ENCODE measurements around the gene SUMF2.

SUMF2 gene

DNA sequence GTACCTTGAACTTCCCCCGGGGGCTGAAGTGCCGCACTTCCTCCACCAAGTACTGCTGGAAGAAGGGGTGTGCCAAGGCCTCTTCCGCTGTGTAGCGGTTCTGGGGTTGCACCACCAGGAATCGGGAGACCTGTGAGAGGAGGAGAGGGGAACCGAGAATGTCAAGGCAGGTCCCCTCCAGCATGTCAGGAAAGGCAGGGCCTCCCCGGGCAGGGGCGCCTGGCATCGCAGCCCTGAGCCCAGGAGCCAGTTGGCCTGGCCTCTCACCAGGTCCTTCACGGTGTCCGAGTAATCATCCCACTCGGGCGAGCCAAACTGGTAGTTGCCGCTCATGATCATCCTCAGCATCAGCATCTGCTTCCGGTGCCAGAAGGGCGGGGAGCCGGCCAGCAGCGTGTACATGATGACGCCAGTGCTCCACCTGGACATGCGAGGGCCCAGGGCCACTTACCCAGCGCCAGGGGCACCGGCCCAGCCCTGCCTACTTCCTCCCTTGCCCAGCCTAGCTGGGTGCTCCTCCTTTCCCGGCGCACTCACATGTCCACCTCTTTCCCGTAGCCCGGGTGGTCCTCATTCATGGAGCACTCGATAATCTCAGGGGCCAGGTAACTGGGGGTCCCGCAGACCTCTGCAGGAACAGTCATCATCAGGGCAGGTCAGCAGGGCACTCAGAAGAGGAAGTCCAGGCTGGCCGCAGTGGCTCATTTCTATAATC, 17.7 kb downstream of the SUMF2 start:
- Histone ChIP-seq H3K36me3 (ENCODE audit: control insufficient read depth in 2 of 2, insufficient read depth in 1 of 2, low read length in 2 of 2) (peaks cover 5 to 25% of the 10 kb centered on the region in 2 experiments; a peak in 2 of 3 replicates), H3K27ac (ENCODE audit: extremely low read depth, low read depth, low read length) (no peak overlapping the region)
- POLR2A ChIA-PET: no interaction called here

DNA sequence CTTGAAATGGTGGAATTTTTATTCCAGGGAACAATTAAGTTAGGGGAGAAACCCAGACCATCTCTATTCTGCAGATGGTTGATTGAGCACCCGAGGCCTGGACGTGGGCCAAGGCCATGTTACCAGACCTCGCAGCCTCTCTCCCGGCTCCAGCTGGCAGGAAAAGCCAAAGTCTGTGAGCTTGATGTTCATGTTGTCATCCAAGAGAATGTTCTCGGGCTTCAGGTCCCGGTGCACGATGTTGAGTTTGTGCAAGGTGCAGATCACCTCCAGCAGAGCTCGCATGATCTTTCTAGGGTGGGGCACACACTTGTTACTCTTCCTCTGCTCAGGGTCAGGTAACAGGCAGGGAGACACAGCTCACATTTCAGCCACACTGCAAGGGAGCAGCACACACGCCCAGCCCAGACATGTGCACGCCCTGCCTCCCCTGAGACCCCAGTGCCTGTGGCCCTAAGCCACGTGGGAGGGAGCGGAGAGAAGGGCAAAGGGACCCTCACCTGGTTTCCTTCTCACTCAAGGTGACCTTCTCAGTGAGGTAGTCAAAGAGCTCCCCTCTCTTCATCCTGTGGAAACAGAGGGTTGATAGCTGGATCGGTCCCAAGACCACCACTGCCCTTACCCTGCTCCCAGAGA, 19.2 kb downstream of the SUMF2 start:
- H3K4me1 ChIP-seq (ENCODE audit: control insufficient read depth, insufficient read depth, low read length): no peaks in the 10 kb centered on the region
- H3K27ac ChIP-seq (ENCODE audit: extremely low read depth, low read depth, low read length): no peak overlapping the region
- no peaks in the 10 kb centered on the region for H3K9me3 ChIP-seq (ENCODE audit: control insufficient read depth, insufficient read depth, low read depth, low read length)
- H3K4me3 ChIP-seq (ENCODE audit: low read depth, low read length): no peak overlapping the region
- POLR2A ChIA-PET: interaction anchor here (0.6 to 1.4 kb wide), 2 partner anchors 32 to 57 kb away, joined by 4 read pairs; partner anchors contain the start of genes CCT6A and PSPH
- CTCF ChIA-PET: interaction anchor here (0.6 kb wide), 1 partner anchor 8 kb away, joined by 3 read pairs; no protein-coding TSS in a partner anchor
- TF ChIP-seq SCRT2 (tag by site-specific recombination; IDR thresholded peaks at IDR 0.05): peak; percentile 49; the same call in 1 of the 2 replicates
- peak; percentile 94 for TF ChIP-seq KLF1 (tag by site-specific recombination; IDR thresholded peaks at IDR 0.05)
- TF ChIP-seq, protein P1, sequence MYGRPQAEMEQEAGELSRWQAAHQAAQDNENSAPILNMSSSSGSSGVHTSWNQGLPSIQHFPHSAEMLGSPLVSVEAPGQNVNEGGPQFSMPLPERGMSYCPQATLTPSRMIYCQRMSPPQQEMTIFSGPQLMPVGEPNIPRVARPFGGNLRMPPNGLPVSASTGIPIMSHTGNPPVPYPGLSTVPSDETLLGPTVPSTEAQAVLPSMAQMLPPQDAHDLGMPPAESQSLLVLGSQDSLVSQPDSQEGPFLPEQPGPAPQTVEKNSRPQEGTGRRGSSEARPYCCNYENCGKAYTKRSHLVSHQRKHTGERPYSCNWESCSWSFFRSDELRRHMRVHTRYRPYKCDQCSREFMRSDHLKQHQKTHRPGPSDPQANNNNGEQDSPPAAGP (tag by site-specific recombination; IDR thresholded peaks at IDR 0.05): 0 out of 2 replicates have a peak, but pooled peaks have one; percentile 41
- TF ChIP-seq ZNF404 (tag by site-specific recombination; IDR thresholded peaks at IDR 0.05): no peak
- H3K36me3 ChIP-seq (ENCODE audit: control insufficient read depth in 2 of 2, insufficient read depth in 1 of 2, low read length in 2 of 2): peaks cover 3 to 17% of the 10 kb centered on the region in 2 experiments; a peak in 2 of 3 replicates

More for the DNA sequence above, 17.7 kb downstream of the SUMF2 start:
- H3K4me1 ChIP-seq (ENCODE audit: control insufficient read depth, insufficient read depth, low read length): no peaks in the 10 kb centered on the region
- TF ChIP-seq, protein P2, sequence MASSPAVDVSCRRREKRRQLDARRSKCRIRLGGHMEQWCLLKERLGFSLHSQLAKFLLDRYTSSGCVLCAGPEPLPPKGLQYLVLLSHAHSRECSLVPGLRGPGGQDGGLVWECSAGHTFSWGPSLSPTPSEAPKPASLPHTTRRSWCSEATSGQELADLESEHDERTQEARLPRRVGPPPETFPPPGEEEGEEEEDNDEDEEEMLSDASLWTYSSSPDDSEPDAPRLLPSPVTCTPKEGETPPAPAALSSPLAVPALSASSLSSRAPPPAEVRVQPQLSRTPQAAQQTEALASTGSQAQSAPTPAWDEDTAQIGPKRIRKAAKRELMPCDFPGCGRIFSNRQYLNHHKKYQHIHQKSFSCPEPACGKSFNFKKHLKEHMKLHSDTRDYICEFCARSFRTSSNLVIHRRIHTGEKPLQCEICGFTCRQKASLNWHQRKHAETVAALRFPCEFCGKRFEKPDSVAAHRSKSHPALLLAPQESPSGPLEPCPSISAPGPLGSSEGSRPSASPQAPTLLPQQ (tag by site-specific recombination; IDR thresholded peaks at IDR 0.05): no peak
- no peak for TF ChIP-seq GLIS2 (tag by site-specific recombination; IDR thresholded peaks at IDR 0.05)
- no peak for TF ChIP-seq KLF1 (tag by site-specific recombination; IDR thresholded peaks at IDR 0.05)
- TF ChIP-seq, protein P3, sequence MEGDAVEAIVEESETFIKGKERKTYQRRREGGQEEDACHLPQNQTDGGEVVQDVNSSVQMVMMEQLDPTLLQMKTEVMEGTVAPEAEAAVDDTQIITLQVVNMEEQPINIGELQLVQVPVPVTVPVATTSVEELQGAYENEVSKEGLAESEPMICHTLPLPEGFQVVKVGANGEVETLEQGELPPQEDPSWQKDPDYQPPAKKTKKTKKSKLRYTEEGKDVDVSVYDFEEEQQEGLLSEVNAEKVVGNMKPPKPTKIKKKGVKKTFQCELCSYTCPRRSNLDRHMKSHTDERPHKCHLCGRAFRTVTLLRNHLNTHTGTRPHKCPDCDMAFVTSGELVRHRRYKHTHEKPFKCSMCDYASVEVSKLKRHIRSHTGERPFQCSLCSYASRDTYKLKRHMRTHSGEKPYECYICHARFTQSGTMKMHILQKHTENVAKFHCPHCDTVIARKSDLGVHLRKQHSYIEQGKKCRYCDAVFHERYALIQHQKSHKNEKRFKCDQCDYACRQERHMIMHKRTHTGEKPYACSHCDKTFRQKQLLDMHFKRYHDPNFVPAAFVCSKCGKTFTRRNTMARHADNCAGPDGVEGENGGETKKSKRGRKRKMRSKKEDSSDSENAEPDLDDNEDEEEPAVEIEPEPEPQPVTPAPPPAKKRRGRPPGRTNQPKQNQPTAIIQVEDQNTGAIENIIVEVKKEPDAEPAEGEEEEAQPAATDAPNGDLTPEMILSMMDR (tag by site-specific recombination; IDR thresholded peaks at IDR 0.05): no peak
- TF ChIP-seq ZNF510 (tag by site-specific recombination; IDR thresholded peaks at IDR 0.05; ENCODE audit: insufficient replicate concordance): no peak
- TF ChIP-seq SP2 (tag by site-specific recombination; IDR thresholded peaks at IDR 0.05): no peak
- TF ChIP-seq, protein P4, sequence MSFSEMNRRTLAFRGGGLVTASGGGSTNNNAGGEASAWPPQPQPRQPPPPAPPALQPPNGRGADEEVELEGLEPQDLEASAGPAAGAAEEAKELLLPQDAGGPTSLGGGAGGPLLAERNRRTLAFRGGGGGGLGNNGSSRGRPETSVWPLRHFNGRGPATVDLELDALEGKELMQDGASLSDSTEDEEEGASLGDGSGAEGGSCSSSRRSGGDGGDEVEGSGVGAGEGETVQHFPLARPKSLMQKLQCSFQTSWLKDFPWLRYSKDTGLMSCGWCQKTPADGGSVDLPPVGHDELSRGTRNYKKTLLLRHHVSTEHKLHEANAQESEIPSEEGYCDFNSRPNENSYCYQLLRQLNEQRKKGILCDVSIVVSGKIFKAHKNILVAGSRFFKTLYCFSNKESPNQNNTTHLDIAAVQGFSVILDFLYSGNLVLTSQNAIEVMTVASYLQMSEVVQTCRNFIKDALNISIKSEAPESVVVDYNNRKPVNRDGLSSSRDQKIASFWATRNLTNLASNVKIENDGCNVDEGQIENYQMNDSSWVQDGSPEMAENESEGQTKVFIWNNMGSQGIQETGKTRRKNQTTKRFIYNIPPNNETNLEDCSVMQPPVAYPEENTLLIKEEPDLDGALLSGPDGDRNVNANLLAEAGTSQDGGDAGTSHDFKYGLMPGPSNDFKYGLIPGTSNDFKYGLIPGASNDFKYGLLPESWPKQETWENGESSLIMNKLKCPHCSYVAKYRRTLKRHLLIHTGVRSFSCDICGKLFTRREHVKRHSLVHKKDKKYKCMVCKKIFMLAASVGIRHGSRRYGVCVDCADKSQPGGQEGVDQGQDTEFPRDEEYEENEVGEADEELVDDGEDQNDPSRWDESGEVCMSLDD (tag by site-specific recombination; IDR thresholded peaks at IDR 0.05): no peak
- TF ChIP-seq ZNF23 (tag by site-specific recombination; IDR thresholded peaks at IDR 0.05; ENCODE audit: borderline replicate concordance): no peak
- TF ChIP-seq, protein P5, sequence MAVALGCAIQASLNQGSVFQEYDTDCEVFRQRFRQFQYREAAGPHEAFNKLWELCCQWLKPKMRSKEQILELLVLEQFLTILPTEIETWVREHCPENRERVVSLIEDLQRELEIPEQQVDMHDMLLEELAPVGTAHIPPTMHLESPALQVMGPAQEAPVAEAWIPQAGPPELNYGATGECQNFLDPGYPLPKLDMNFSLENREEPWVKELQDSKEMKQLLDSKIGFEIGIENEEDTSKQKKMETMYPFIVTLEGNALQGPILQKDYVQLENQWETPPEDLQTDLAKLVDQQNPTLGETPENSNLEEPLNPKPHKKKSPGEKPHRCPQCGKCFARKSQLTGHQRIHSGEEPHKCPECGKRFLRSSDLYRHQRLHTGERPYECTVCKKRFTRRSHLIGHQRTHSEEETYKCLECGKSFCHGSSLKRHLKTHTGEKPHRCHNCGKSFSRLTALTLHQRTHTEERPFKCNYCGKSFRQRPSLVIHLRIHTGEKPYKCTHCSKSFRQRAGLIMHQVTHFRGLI (tag by site-specific recombination; IDR thresholded peaks at IDR 0.05): no peak
- TF ChIP-seq YY1 (tag by site-specific recombination; IDR thresholded peaks at IDR 0.05): no peak
- TF ChIP-seq ZNF433 (tag by site-specific recombination; IDR thresholded peaks at IDR 0.05; ENCODE audit: low read depth): no peak
- no peak for TF ChIP-seq ZNF146 (tag by site-specific recombination; IDR thresholded peaks at IDR 0.05)
- no peak for TF ChIP-seq ZNF311 (tag by site-specific recombination; IDR thresholded peaks at IDR 0.05; ENCODE audit: borderline replicate concordance)
- TF ChIP-seq ZNF626 (tag by site-specific recombination; IDR thresholded peaks at IDR 0.05): no peak
- no peak for TF ChIP-seq ZNF214 (tag by site-specific recombination; IDR thresholded peaks at IDR 0.05; ENCODE audit: borderline replicate concordance)
- no peak for TF ChIP-seq MYNN (tag by site-specific recombination; IDR thresholded peaks at IDR 0.05; ENCODE audit: borderline replicate concordance)
- no peak for TF ChIP-seq ZNF133 (tag by site-specific recombination; IDR thresholded peaks at IDR 0.05)
- no peak for TF ChIP-seq ZNF701 (tag by site-specific recombination; IDR thresholded peaks at IDR 0.05)
- H3K4me3 ChIP-seq (ENCODE audit: low read depth, low read length): no peak overlapping the region
- CTCF ChIA-PET: no interaction called here
- no peaks in the 10 kb centered on the region for H3K9me3 ChIP-seq (ENCODE audit: control insufficient read depth, insufficient read depth, low read depth, low read length)

All from HEK293 (cell line).